ENCODE measurements around the gene FOXS1.

Gene FOXS1

GRCh38 chr20:31797364-31797763 lies 48.0 kb downstream of the FOXS1 start:
- DNase-seq (ENCODE audit: low read depth in 1 of 2, low spot score in 1 of 2): no peak
